ENCODE measurements around the gene KLHDC10. TPM values are rescaled to one million over a fixed set of nuclear protein-coding genes. Genes with fewer than 3 reads are reported as not detected.
A peak's percentile ranks its signal among the peaks of the same experiment; 100 is the strongest.
"Not testable (repeated sequence)": the region's sequence is repeated elsewhere in the genome, so short reads cannot be mapped to it uniquely, and the experiment has no call there.

KLHDC10 gene
- total RNA-seq, 4 donors from 2014 or later = 17.8 to 26.9 (median 22.3) TPM

- peaks cover 45% of the 10 kb centered on the region for H3K4me1 ChIP-seq
- no peaks in the 10 kb centered on the region for H3K9me3 ChIP-seq
- H3K27me3 ChIP-seq = no peaks in the 10 kb centered on the region
- H3K36me3 ChIP-seq = no peaks in the 10 kb centered on the region
- H3K4me3 ChIP-seq = peak overlapping the region; percentile 89
- H3K27ac ChIP-seq = peak overlapping the region; percentile 90
- under 1% methylated on average over 10 of the region's 10 CpGs for WGBS
- TF ChIP-seq EP300 (IDR thresholded peaks at IDR 0.05) (no peak), POLR2AphosphoS5 (IDR thresholded peaks at IDR 0.05) (no peak), CTCF (IDR thresholded peaks at IDR 0.05) (no peak), POLR2A (IDR thresholded peaks at IDR 0.05) (no peak)
- no peak for DNase-seq (ENCODE audit: low spot score in 2 of 2)
Measured at GRCh38 chr7:130070861-130071622, 708 bp downstream of the KLHDC10 start.

- no peak for DNase-seq (ENCODE audit: low spot score in 2 of 2)
- H3K36me3 ChIP-seq = no peaks in the 10 kb centered on the region
- peak overlapping the region; percentile 89 for H3K4me3 ChIP-seq
- no peaks in the 10 kb centered on the region for H3K9me3 ChIP-seq
- TF ChIP-seq POLR2AphosphoS5 (IDR thresholded peaks at IDR 0.05) = no peak
- TF ChIP-seq EP300 (IDR thresholded peaks at IDR 0.05) = no peak
- peak; percentile 85 to 91 for TF ChIP-seq CTCF (IDR thresholded peaks at IDR 0.05)
- no peak for TF ChIP-seq POLR2A (IDR thresholded peaks at IDR 0.05)
- peaks cover 45% of the 10 kb centered on the region for H3K4me1 ChIP-seq
- no peaks in the 10 kb centered on the region for H3K27me3 ChIP-seq
- 3% methylated on average over 11 of the region's 11 CpGs for WGBS
- H3K27ac ChIP-seq = no peak overlapping the region
Measured at GRCh38 chr7:130071701-130072622, 1.6 kb downstream of the KLHDC10 start.

- WGBS = 91% methylated on average over 3 of the region's 3 CpGs
- Histone ChIP-seq H3K9me3 (no peaks in the 10 kb centered on the region), H3K4me3 (no peak overlapping the region), H3K27ac (no peak overlapping the region), H3K27me3 (no peaks in the 10 kb centered on the region), H3K36me3 (peaks cover 13% of the 10 kb centered on the region), H3K4me1 (peaks cover 9% of the 10 kb centered on the region)
- no peak for DNase-seq (ENCODE audit: low spot score in 2 of 2)
- TF ChIP-seq EP300 (IDR thresholded peaks at IDR 0.05) (no peak), CTCF (IDR thresholded peaks at IDR 0.05) (no peak), POLR2AphosphoS5 (IDR thresholded peaks at IDR 0.05) (no peak), POLR2A (IDR thresholded peaks at IDR 0.05) (no peak)
Measured at GRCh38 chr7:130079846-130080394, 9.6 kb downstream of the KLHDC10 start.

- H3K4me1 ChIP-seq; H3K27me3 ChIP-seq; DNase-seq (ENCODE audit: low spot score in 2 of 2); H3K36me3 ChIP-seq; H3K9me3 ChIP-seq; H3K27ac ChIP-seq; H3K4me3 ChIP-seq: not testable (repeated sequence)
- whole genome bisulfite sequencing = over 99% methylated on average over 4 of the region's 4 CpGs
Measured at GRCh38 chr7:130083497-130083896, 13.2 kb downstream of the KLHDC10 start.

GRCh38 chr7:130084037-130084875, 13.9 kb downstream of the KLHDC10 start:
- Histone ChIP-seq H3K4me3 (no peak overlapping the region), H3K27ac (no peak overlapping the region), H3K4me1 (peaks cover 6% of the 10 kb centered on the region), H3K27me3 (no peaks in the 10 kb centered on the region), H3K36me3 (peaks cover 3% of the 10 kb centered on the region), H3K9me3 (no peaks in the 10 kb centered on the region)
- 88% methylated on average over 11 of the region's 11 CpGs for WGBS
- no peak for DNase-seq (ENCODE audit: low spot score in 2 of 2)
- TF ChIP-seq POLR2A (IDR thresholded peaks at IDR 0.05) = no peak
- no peak for TF ChIP-seq POLR2AphosphoS5 (IDR thresholded peaks at IDR 0.05)
- no peak for TF ChIP-seq EP300 (IDR thresholded peaks at IDR 0.05)
- peak in 1 of 2 donors; percentile 31 for TF ChIP-seq CTCF (IDR thresholded peaks at IDR 0.05)

GRCh38 chr7:130085235-130085634, 14.9 kb downstream of the KLHDC10 start:
- not testable (repeated sequence) for H3K27ac ChIP-seq; H3K27me3 ChIP-seq; DNase-seq (ENCODE audit: low spot score in 2 of 2); H3K4me1 ChIP-seq; H3K9me3 ChIP-seq; H3K4me3 ChIP-seq; H3K36me3 ChIP-seq
- 88% methylated on average over 5 of the region's 5 CpGs for WGBS
